Measurements from ENCODE around the gene DOCK6.
A peak's percentile ranks its signal among the peaks of the same experiment; 100 is the strongest.

Gene DOCK6

DNA sequence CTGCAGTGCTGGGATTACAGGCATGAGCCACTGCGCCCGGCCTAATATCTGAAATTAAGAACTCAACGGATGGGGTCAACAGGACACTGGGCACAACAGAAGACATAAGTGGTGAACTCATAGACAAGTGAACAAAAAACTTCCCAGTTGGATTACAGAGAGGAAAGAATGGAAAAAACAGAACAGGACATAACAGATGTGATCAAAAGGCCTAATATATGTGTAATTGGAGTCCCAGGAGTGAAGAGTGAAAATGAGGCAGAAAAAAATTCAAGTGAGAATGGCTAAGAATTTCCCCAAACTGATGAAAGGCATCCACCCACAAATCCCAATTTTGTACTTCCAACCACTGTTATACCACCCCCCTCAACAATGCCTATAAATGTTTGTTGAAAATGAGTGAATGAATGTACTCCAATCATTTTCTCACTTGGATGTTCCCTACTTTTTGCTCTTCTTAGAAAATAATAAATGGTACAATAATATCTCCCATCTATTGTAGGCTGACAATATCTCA lies 41.2 kb downstream of the DOCK6 start:
- no peak for DNase-seq

DNA sequence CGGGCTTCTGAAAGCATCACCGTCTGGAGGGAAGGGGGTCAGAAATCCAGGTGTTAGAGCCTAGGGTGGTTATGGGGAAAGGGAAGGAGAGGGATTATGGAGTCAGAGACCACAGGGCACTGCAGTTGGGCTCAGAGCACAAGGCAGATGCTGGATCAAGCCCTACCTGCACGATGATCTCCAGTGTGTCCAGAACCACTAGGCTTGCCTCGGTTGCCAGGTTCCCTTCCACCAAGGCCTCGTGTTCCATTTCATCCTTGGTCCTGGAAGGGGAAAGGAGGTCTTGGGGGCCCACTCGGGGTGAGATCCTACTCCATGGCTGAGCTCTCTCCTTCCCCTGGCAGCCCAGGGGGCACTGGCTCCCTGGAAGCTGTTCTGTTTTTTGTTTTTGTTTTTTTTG lies 47.9 kb downstream of the DOCK6 start:
- no peak for DNase-seq

DNA sequence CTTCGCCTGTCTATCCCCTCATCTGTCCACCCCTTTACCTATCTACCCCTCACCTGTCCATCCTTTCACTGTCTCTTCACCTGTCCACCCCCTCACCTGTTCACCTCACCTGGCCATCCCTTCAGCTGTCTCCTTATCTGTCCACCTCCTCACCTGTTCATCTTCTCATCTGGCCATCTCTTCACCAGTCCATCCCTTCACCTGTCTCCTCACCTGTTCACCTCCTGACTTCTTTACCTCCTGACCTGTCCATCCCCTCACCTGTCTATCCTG lies 51.7 kb downstream of the DOCK6 start:
- no peak for DNase-seq

DNA sequence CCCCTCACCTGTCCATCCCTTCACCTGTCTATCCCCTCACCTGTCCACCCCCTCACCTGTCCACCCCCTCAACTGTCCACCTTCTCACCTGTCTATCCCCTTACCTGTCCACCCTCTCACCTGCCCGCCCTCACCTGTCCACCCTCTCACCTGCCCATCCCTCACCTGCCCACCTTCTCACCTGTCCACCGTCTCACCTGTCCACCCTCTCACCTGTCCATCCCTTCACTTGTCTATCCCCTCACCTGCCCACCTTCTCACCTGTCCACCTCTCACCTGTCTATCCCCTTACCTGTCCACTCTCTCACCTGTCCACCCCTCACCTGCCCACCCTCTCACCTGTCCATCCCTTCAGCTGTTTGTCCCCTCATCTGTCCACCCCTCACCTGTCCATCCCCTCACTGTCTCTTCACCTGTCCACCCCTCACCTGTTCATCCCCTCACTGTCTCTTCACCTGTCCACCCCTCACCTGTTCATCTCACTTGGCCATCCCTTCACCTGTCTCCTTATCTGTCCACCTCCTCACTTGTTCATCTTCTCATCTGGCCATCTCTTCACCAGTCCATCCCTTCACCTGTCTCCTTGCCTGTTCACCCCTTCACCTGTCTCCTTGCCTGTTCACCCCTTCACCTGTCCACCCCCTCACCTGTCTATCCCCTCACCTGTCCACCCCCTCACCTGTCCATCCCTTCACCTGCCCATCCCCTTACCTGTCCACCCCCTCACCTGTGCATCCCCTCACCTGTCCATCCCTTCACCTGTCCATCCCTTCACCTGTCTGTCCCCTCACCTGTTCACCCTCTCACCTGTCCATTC lies 52.3 kb downstream of the DOCK6 start:
- no peak for DNase-seq

DNA sequence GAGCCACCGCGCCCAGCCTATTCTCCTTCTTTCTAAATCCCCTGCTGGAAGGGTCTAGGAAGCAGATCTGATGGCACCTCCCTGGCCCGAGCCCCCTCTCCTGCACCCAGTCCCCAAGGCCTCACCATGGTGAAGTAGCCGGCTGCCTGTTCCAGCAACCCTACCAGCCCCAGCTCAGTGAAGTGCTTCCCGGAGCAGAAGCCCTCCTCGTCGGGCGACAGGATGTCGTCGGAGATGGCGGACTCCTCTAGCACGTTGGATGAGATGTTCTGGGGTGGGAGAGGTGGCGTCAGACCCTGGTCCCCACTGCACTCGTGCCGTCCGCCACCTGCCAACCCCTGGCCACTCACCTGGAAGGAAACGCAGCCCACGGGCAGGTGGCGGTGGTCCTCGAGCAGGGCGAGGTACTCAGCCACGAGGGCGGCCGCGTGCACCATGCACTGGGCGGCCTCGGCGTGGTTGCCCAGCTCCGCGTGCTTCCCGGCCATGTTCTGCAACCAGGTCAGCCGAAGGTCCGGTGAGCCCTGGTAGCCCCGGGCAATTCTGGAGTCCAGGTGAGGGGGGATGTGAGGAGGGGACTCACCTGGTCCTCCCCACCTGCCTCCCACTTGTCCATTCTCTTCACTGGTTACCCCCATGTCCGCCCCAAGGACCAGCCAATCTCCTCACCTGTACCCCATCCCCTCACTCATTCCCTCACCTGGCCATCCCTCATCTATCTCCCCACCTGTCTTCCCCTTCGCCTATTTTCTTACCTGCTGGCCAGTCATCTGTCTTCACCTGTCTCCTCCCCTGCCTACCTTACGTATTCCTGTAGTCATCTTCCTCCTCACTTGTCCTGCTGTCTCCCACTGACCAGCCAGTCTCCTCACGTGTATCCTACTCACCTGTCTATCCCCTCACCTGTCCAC lies 53.5 kb downstream of the DOCK6 start:
- DNase-seq: no peak

DNA sequence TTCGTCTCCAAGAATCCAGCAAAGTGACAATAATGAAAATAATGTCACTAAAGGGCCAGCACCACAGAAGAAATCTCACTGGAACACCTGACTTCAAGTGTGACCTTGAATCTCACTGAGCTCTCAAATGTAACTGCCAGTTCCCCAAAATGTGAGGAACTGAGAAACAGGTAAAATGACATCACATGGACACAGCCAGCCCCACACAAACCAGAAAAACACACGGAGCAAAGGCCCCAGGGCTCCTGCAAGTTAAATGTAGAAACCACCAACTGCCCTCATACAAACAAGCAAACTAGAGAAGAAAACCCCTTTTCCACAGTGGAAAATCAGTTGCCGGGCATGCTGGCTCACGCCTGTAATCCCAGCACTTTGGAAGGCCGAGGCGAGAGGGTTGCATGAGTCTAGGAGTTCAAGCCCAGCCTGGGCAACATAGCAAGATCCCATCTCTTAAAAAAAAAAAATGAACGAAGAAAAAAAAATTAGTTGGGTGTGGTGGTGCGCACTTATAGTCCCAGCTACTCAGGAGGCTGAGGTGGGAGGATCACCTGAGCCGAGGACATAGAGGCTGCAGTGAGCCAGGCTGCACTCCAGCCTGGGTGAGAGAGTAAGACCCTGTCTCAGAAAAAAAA lies 56.3 kb downstream of the DOCK6 start:
- DNase-seq: no peak

DNA sequence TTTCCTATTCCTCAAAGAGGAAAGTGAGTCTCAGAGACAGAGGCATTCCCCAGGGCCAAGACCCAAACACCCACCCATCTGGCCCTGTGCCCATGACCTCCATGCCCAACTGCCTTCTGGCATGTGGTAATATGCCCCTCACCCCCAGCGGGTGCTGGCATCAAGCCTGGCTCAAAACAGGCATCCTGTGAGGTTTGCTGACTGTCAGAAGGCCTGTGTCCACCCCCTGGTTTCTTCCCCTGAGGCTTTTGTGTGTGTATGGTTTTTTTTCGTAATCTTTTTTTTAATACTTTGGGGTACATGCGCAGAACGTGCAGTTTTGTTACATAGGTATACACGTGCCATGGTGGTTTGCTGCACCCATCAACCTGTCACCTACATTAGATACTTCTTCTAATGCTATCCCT lies 57.4 kb downstream of the DOCK6 start:
- DNase-seq: no peak

DNA sequence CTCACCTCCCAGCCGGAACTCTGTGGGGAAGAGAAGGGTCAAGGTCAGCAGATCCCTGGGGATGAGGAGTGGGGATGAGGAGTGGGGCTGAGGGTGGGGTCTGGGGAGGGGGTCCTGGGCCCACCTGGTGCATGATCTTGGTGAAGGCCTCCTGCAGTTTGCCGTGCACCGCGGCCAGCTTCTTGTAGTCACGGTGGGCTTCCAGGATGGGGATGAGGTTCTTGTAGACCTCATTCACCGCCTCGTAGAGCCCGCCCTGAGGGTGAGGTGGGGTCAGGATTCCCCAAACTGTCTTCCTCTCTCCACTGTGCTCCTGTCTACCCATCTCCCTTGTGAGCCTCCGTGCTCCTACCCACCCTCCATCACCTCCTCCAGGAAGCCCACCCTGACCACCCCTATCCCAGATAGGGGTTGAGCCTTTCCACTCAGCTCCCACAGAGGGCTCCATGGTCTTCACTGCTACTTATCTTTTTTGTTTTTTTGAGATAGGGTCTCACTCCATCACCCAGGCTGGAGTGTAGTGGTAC lies 58.2 kb downstream of the DOCK6 start:
- DNase-seq: no peak

DNA sequence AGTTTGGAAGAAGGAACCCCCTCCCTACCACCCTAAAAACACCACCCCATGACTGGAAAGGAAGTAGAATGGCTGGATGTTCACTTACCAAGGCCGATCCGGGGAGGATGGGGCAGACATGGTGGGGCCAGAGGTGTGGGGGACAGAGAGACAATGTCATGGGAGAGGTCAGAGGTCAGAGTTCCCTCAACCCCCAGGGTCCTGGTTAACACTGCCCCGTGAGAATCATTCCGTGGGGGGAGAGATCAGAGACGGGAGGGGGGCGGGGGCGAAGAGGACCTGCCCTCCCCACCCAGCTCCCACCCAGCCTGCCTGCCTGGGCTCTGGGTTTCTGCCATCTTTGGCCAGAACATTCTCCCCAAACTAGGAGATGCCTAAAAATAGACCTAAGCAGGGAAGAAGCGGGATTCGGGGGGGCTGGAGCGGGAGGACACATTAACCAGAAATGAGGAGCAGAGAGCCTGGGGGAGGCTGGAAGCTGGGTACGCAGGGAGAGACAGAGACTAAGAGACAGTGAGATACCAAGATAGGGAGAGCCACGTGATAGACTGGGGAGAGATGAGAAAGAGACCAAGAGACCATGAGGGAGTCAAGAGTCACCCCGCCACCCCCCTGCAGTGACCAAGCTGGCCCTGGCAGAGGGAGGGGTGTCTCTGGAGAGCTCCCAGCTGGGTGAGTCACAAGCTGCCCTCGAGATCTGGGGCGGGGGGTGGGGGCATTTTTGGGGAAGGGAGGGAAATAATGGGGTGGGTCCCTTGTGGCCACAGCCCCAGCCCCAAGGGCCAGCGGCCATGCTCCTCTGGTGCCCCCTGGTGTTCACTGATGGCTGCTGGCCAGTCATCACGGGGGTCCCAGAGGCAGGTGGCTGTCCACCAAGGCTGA lies 58.9 kb downstream of the DOCK6 start:
- DNase-seq: peak; percentile 46

DNA sequence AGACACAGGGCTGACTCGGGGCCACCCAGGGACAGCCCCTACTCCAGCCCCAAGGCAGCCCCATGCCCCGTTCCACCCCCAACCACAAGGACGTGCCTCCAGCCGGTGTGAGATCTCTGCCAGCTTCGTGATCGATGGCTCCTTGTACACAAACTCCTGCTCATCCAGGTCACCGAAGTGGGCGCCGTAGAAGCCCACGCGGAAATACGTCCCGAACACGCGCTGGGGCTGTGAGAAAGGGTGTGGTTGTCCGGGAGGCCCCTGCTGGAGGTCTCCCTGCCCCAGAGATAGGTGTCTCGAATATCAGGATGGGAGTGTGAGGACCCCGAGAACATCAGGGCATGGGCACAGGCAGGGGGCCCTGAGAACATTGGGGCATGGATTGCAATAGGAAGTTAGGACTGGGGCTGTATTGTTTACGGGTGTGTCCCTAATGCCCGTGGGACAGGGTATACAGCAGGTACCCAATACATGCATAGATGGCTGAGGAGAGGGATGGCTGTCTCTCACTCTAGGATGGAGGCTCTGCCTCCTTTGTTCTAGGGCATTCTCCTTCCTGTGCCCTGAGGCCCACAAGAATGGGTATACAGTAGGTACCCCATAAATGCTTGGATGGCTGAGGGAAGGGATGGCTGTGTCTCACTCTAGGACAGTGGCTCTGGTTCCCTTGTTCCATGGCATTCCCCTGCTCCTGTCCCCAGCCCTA lies 59.7 kb downstream of the DOCK6 start:
- no peak for DNase-seq

DNA sequence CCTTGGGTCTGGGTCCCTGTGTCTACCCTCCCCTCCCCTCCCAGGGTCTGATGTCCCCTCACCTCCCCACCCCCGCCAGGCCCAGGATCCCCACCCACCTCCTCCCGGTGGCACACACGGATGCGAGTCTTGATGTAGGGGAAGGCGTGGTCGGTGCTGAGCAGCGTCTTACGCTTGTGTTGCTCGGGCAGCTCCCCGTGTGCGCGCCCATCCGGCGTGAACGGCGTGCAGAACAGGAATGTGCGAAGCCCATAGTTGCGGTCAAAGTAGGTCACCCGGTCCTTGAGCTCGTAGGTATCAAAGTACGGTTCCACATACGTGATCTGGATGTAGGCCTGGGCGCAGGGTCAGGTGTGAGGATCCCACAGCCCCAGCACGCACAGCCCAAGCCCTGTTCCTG lies 60.5 kb downstream of the DOCK6 start:
- DNase-seq: no peak

DNA sequence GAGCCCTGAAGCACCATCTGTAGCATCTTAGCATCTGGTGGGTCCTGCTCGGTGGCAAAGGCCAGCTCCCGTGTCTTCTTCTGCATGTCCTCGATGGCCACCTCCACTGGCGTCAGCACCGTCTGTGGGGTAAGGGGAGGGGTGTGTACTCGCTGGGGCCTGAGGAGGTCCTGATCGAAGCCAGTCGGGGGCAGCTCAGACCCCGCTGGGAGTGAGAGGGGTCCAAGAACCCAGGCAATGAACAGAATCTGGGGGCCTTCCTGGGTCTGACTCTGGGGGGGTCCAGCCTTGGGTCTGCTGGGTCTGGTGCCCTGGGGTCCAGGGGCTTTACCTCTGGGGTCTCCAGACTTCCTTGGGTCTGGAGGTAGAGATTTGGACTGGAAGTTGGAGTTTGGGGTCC lies 61.4 kb downstream of the DOCK6 start:
- no peak for DNase-seq

DNA sequence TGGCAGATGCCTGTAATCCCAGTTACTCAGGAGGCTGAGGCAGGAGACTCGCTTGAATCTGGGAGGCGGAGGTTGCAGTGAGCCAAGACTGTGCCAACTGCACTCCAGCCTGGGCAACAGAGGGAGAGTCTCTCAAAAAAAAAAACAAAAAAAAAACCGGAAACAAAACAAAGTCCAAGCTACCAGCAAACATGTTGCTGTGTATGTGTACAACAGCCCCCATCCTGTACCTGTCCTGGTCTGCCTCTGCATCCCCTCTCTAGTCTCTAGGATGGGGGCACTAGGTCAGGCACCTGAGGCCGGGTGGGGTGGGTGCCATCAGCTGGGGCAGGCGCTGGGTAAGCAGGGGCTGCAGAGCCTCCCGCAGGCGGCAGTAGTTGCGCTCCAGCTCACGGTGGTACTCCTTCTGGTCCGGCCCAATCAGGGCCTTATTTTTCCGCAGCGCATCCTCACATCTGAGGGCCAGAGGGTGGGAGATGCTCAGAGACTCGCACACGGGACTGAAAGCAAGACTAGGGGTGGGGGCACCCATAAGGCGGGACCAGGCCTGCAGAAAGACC lies 62.2 kb downstream of the DOCK6 start:
- DNase-seq: no peak

DNA sequence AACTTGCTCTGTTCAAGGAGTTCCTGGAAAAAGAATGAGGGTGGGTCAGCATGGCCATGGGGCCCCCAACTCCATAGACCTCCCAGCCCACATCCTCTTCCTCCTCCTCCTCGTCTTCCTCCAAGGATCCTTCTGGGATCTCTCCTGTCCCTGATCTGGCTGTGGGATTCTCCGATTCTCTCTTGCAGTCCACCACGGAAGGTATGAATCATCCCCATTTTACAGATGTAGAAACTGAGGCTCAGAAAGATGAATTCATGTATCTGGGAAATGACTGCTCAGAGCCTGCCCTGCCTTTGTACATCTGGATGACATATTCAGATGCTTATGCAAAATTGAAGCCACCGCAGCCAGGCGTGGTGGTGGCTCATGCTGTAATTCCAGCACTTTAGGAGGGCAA lies 62.8 kb downstream of the DOCK6 start:
- no peak for DNase-seq

DNA sequence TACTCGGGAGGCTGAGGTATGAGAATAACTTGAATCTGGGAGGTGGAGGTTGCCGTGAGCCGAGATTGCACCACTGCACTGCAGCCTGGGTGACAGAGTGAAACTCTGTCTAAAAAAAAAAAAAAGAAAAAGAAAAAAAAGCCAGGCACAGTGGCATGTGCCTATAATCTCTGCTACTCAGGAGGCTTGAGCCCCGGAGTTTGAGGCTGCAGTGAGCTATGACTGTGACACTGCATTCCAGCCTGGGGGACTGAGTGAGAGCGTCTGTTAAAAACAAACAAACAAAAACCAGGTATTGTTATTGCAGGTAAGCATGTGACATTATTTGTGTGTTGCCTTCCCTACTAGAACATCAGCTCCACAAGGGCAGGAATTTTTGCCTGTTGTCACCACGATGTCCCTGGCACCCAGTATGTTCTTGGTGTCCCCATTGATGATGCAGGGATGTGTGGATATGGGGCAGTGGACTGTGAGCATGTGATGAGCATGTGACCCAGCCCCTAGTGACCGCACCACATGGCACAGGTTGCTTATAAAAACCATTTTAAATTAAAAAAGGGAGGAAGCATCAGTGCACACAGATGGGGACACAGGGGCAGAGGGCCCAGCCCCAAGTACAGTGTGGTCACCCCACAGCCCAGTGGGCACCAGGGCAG lies 63.4 kb downstream of the DOCK6 start:
- DNase-seq: no peak

DNA sequence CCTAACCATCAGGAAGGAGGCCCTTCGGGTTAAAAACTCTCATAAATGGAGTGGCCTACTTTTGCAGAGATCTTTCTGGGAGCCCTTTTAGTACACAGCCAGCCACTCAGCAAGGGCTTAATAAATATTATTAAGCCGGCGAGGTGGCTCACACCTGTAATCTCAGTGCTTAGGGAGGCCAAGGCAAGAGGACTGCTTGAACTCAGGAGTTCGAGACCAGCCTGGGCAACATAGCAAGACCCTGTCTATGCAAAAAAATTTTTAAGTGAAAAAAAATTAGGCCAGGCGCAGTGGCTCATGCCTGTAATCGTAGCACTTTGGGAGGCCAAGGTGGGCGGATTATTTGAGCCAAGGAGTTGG lies 64.2 kb downstream of the DOCK6 start:
- no peak for DNase-seq

DNA sequence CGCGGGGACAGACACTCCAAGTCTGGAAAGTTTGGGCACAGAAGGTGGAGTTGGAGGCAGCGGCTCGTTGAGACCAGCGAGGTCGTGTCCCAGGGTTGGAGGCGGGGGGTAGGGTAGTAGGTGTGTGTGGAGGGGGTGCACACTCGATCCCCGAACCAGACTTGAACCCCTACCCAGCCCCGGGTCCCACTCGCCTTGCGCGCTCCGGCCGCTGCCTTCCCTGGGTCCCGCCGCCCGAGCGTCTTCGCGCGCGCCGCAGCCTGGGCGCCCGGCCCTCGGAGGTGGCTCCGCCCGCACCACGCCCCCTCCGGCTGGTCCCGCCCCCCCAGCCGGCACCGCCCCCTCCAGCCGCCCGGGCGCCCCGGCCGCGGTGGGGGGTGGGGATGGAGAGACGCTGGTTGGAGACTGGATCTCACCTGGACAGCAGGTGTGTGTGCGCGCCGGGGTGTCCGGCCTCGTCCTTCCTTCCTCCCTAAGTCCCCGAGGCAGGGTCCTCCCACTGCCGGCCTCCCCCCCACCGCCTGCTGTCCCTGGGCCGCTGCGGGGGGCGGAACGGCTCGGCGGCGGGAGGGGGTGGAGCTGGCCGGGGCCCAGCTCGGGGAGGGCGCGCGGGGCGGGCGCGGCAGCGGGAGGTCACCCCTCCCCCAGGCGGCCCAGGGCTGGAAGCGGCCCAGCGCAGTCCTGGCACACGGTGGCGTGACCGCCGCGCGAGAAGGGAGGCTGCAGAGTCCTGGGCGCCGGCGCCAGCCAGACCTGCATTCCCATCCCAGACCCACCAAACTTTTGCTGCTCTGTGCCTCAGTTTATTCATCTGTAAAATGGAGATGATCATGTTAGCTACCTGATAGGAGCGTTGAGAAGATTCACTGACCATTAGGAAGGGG lies 64.8 kb downstream of the DOCK6 start, which contains the start of gene KANK2:
Gene KANK2, minus strand, starts transcription at position 255 of the 884 bp plus-strand sequence. CDS start 3,034 bp downstream, outside the sequence.
- peak; percentile 34 for DNase-seq

DNA sequence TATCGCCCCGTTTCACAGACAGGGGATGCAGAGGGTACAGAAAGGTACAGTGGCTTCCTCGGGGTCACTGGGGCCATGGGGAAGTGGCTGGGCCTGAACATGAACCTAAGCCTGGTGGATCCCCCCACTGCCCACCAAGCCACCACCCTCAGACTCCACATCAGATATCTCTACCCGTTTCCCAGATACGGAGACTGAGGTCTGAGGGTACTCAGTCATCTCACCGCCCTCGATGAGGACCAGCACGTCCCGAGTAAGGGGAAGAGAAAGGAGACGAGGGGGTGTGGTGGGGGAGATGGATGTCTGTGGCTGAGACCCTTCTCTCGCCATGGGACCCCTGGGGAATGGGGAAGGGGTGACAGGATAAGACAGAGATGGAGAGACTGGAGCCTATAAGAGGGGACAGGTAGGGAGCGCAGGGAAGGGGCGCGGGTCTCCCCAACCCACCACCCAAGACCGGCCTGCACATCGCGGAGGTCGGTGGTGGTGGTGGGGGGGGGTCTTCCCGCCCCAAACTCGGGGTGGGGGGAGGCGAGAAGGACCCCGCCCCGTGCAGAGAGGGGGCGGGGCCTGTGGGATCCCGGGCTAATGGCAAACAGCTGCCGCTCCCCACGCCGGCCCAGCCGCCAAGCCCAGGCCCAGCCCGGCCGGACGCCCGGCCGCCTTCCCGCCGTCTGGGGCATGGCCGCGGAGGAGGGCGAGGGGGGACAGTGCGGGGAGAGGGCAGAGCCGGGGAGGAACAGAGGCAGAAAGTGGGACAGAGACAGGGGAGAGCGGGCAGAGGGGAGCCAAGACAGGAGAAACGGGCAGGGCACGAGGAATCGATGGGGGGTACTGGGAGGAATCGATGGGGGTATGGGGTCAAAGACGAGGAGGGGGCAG lies 65.7 kb downstream of the DOCK6 start:
- no peak for DNase-seq

DNA sequence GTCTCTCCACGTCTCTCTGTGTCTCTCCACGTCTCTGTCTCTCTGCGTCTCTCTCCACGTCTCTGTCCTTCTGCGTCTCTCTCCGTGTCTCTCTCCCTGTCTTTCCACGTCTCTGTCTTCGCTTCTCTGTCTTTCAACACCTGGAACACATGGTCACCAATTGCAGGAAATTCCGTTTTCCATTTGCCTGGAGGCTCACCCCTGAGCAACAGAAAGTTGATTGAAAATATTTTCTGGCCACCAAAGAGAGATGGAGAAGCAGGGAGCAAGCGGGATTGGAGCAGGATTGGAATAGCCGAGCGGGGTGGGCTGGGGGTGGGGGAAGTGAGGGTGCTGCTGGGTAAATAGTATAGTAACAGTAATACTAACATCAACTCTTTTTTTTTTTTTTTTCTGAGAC lies 66.6 kb downstream of the DOCK6 start:
- DNase-seq: no peak

All from amniotic stem cell (primary cell).